ENCODE results near the gene SLC5A9. TPM values are rescaled to one million over a fixed set of nuclear protein-coding genes. Genes with fewer than 3 reads are reported as not detected.
"Not testable (repeated sequence)": the region's sequence is repeated elsewhere in the genome, so short reads cannot be mapped to it uniquely, and the experiment has no call there.

The SLC5A9 gene
- polyA plus RNA-seq, 6 donors from 2014 or later: 0.77 to 1.5 (median 1.0) TPM; not detected in 2

- Mint-ChIP-seq H3K36me3 (no peaks in the 10 kb centered on the region), H3K4me3 (no peak overlapping the region), H3K27ac (no peak overlapping the region), H3K4me1 (no peaks in the 10 kb centered on the region), H3K9me3 (peaks cover 0 to 2% (median 0%) of the 10 kb centered on the region in 7 donors), H3K27me3 (peaks cover 4 to 20% (median 13%) of the 10 kb centered on the region in 3 donors)
- ATAC-seq (ENCODE audit: low read depth in 2 of 2) (no peak), DNase-seq (no peak)
Measured at GRCh38 chr1:48258106-48258505, 35.6 kb downstream of the SLC5A9 start.

DNA sequence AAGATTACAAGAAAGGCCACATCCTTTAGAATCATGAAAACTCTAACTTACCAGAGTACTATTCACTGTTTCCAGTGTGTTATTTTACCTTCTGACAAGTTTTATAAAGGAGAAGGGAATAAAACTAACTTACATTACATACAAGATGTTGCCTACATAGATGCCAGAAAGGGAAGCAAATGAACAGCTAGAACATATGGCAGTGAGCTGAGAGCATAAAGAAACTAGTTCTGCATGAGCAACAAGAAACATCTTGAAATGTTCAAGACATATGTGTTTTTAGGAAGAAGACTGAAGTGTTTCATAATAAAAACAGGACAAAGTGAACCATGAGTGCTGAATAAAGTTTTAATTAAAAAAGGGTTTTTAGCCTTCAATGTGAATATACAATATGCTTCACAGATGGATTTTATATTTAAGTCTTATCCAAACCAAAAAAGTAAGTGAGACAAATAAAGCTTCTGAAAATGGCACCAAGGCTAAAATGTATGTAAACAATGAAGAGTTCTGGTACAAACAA is 39.4 kb downstream of the SLC5A9 start:
- Mint-ChIP-seq H3K4me3 (no peak overlapping the region), H3K27me3 (peaks cover 0 to 13% (median 8%) of the 10 kb centered on the region in 3 donors), H3K9me3 (peaks cover 0 to 5% (median 0%) of the 10 kb centered on the region in 7 donors), H3K27ac (no peak overlapping the region), H3K36me3 (no peaks in the 10 kb centered on the region), H3K4me1 (no peaks in the 10 kb centered on the region)
- DNase-seq: no peak
- no peak for ATAC-seq (ENCODE audit: low read depth in 2 of 2)

DNA sequence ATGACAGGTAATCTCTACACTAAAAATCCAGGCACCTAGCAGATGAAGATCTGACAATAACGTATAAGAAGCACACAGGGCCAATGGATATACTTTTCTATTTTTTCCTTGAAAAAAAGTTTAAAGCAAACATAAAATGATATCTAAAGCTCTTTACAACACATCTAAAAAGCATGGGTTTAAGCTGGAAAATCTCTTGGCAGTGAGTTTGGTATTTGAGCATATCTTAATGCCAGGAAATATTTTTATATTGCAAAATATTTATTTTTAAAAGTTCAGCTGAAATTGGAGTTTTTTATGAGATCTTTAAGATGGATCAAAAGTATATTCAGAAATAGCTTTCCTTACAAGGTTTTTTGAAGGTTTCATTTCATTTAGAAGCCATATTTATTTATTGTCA is 40.5 kb downstream of the SLC5A9 start:
- ATAC-seq (ENCODE audit: low read depth in 2 of 2) (no peak), DNase-seq (no peak)
- Mint-ChIP-seq H3K27ac (no peak overlapping the region), H3K36me3 (no peaks in the 10 kb centered on the region), H3K4me1 (no peaks in the 10 kb centered on the region), H3K9me3 (peaks cover 0 to 6% (median 0%) of the 10 kb centered on the region in 7 donors), H3K27me3 (peaks cover 0 to 13% (median 8%) of the 10 kb centered on the region in 3 donors), H3K4me3 (no peak overlapping the region)

DNA sequence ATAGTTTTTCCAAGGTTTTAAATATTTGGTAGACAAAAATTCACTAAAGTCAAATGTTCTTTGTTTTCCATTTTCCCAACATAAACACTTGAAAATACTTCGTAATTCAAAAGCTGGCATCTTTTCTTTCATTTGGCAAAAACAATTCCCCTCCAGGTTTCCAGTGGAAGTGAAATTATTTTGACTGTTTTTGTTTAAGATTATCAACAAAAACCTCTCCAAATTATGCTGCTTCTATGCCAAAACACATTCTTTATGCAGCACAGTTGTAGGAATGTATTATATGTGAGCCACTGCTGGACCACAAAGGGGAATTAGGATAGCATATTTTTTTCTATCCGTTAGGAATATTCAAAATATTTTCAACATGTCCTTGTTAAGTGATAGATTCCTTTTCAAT is 44.1 kb downstream of the SLC5A9 start:
- ATAC-seq (ENCODE audit: low read depth in 2 of 2): no peak
- no peak for DNase-seq
- H3K4me3 Mint-ChIP-seq: no peak overlapping the region

GRCh38 chr1:48277437-48277836 is 54.9 kb downstream of the SLC5A9 start:
- peaks cover 5 to 16% (median 9%) of the 10 kb centered on the region in 3 donors for H3K27me3 Mint-ChIP-seq
- not testable (repeated sequence) for ATAC-seq (ENCODE audit: low read depth in 2 of 2); H3K4me1 Mint-ChIP-seq; DNase-seq; H3K27ac Mint-ChIP-seq; H3K4me3 Mint-ChIP-seq
- peaks cover 0 to 24% (median 10%) of the 10 kb centered on the region in 7 donors for H3K9me3 Mint-ChIP-seq
- H3K36me3 Mint-ChIP-seq: peaks cover 0 to 16% of the 10 kb centered on the region in 2 donors

More for the DNA sequence above, 44.1 kb downstream of the SLC5A9 start:
- no peaks in the 10 kb centered on the region for H3K4me1 Mint-ChIP-seq
- peaks cover 0 to 11% (median 8%) of the 10 kb centered on the region in 3 donors for H3K27me3 Mint-ChIP-seq
- no peak overlapping the region for H3K27ac Mint-ChIP-seq
- H3K36me3 Mint-ChIP-seq: no peaks in the 10 kb centered on the region
- peaks cover 0 to 4% (median 0%) of the 10 kb centered on the region in 7 donors for H3K9me3 Mint-ChIP-seq

DNA sequence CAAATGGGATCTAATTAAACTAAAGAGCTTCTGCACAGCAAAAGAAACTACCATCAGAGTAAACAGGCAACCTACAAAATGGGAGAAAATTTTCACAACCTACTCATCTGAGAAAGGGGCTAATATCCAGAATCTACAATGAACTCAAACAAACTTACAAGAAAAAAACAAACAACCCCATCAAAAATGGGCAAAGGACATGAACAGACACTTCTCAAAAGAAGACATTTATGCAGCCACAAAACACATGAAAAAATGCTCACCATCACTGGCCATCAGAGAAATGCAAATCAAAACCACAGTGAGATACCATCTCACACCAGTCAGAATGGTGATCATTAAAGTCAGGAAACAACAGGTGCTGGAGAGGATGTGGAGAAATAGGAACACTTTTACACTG is 59.8 kb downstream of the SLC5A9 start:
- Mint-ChIP-seq H3K9me3 (peaks cover 0 to 28% (median 17%) of the 10 kb centered on the region in 7 donors), H3K4me3 (peak overlapping the region in 1 of 8 donors; percentile 33)
- not testable (repeated sequence) for H3K4me1 Mint-ChIP-seq; DNase-seq; H3K27me3 Mint-ChIP-seq; H3K36me3 Mint-ChIP-seq; H3K27ac Mint-ChIP-seq; ATAC-seq (ENCODE audit: low read depth in 2 of 2)

- not testable (repeated sequence) for H3K36me3 Mint-ChIP-seq; H3K4me3 Mint-ChIP-seq; ATAC-seq (ENCODE audit: low read depth in 2 of 2); H3K27me3 Mint-ChIP-seq; DNase-seq; H3K27ac Mint-ChIP-seq; H3K4me1 Mint-ChIP-seq
- peaks cover 0 to 19% (median 14%) of the 10 kb centered on the region in 7 donors for H3K9me3 Mint-ChIP-seq
Measured at GRCh38 chr1:48284696-48285420, 62.3 kb downstream of the SLC5A9 start.

DNA sequence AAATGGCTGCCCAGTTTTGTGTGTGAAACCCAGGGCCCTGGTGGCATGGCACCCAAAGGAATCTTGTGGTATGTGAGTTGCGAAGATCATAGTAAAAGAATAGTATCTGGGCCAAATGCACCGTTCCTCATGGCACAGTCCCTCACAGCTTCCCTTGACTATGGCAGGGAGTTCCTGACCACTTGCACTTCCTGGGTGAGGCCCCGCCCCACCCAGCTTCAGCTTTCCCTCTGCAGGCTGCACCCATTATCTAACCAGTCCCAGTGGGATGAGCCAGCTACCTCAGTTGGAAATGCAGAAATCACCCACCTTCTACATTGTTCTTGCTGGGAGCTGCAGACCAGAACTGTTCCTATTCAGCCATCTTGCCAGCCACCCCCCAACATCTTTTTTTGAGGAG is 63.0 kb downstream of the SLC5A9 start:
- Mint-ChIP-seq H3K36me3 (no peaks in the 10 kb centered on the region), H3K4me1 (no peaks in the 10 kb centered on the region), H3K27ac (peak overlapping the region in 1 of 6 donors; percentile 4), H3K27me3 (peaks cover 0 to 8% (median 4%) of the 10 kb centered on the region in 3 donors), H3K4me3 (no peak overlapping the region), H3K9me3 (peaks cover 0 to 15% (median 13%) of the 10 kb centered on the region in 7 donors)
- DNase-seq (no peak), ATAC-seq (ENCODE audit: low read depth in 2 of 2) (no peak)

DNA sequence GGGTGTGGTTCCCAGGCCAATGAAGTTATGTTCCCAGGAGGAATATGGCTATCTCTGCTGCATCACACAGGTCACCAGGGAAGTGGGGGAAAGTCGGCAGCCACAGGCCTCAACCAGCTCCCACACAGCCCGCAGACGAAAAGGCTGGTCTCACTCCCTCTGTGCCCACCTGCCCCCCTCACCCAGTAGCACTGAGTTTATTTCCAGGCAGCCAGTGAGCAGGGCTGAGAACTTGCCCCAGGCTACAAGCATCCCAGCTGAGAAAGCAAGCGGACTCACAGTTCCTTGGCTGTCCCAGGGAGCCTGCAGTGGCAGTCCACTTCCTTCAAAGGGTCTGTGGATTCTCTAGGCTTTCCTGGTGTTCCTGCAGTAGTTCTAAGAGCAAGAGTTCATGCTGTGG is 68.9 kb downstream of the SLC5A9 start:
- DNase-seq (no peak), ATAC-seq (ENCODE audit: low read depth in 2 of 2) (no peak)
- Mint-ChIP-seq H3K27me3 (peaks cover 0 to 8% (median 0%) of the 10 kb centered on the region in 3 donors), H3K9me3 (peaks cover 0 to 3% (median 2%) of the 10 kb centered on the region in 7 donors), H3K4me3 (no peak overlapping the region), H3K36me3 (no peaks in the 10 kb centered on the region), H3K4me1 (no peaks in the 10 kb centered on the region), H3K27ac (no peak overlapping the region)

DNA sequence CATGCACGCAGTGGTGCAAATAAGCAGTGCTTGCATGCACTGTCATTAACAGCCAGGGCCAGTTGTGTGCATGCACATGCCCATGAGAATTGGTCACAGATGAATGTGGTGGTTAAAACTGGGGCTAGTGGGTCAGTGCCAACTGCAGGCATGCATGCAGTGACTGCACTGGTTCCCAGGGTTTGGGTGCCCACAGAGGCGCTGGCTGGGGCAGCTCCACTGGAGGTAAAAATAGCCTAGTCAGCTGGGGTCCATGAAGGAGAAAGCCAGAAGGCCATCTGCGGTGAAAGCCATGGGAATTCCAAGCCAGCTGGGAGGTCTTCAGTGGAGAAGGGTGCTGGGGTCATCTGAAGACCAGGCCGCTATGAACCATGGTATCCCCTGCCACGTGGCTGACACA is 70.2 kb downstream of the SLC5A9 start:
- no peak for ATAC-seq (ENCODE audit: low read depth in 2 of 2)
- peak overlapping the region in 1 of 6 donors; percentile 19 for H3K27ac Mint-ChIP-seq

GRCh38 chr1:48294094-48294493 is 71.6 kb downstream of the SLC5A9 start:
- not testable (repeated sequence) for H3K4me1 Mint-ChIP-seq; DNase-seq; H3K9me3 Mint-ChIP-seq; H3K4me3 Mint-ChIP-seq; H3K27ac Mint-ChIP-seq; H3K27me3 Mint-ChIP-seq; ATAC-seq (ENCODE audit: low read depth in 2 of 2); H3K36me3 Mint-ChIP-seq

More for the DNA sequence above, 70.2 kb downstream of the SLC5A9 start:
- no peak overlapping the region for H3K4me3 Mint-ChIP-seq
- DNase-seq: no peak
- no peaks in the 10 kb centered on the region for H3K36me3 Mint-ChIP-seq
- H3K4me1 Mint-ChIP-seq: no peaks in the 10 kb centered on the region
- peaks cover 0 to 3% (median 2%) of the 10 kb centered on the region in 7 donors for H3K9me3 Mint-ChIP-seq
- H3K27me3 Mint-ChIP-seq: peaks cover 0 to 8% (median 0%) of the 10 kb centered on the region in 3 donors

GRCh38 chr1:48294656-48295055 is 72.1 kb downstream of the SLC5A9 start:
- Mint-ChIP-seq H3K4me1 (no peaks in the 10 kb centered on the region), H3K9me3 (peaks cover 0 to 4% (median 1%) of the 10 kb centered on the region in 7 donors), H3K27me3 (peaks cover 0 to 3% (median 0%) of the 10 kb centered on the region in 3 donors), H3K36me3 (no peaks in the 10 kb centered on the region), H3K4me3 (no peak overlapping the region), H3K27ac (no peak overlapping the region)
- ATAC-seq (ENCODE audit: low read depth in 2 of 2) (no peak), DNase-seq (no peak)
